ENCODE measurements around the gene PSMA1.

GRCh38 chr11:14503023-14503422, 17.2 kb downstream of the PSMA1 start:
- TF ChIP-seq ZNF274 (IDR thresholded peaks at IDR 0.05; ENCODE audit: low read depth, low read length), result no peak
- no peak for TF ChIP-seq YY1 (IDR thresholded peaks at IDR 0.05; ENCODE audit: insufficient read depth, insufficient read length)
- TF ChIP-seq SUZ12 (IDR thresholded peaks at IDR 0.05; ENCODE audit: extremely low read depth, insufficient read depth, insufficient read length), result no peak
